OCI-LY3 (cell line): ENCODE data around the gene STX1A.

Source experiments
- H2AFZ ChIP-seq: fragments of 200-600, 300-600 bp; shearing (Covaris generic); 2 replicates; pipeline ENCODE4 v1.6.0; 2014; ENCODE audit warnings: antibody characterized with exemption, low read depth, low read length
- H3K27ac ChIP-seq: fragments of 200-600, 300-600 bp; sonication (generic); 2 replicates; pipeline ENCODE4 v1.5.1; 2014; ENCODE audit warnings: mild to moderate bottlenecking, low read length, moderate library complexity, mixed read lengths
- H3K27me3 ChIP-seq: fragments of 200-600, 300-600 bp; sonication (generic); 2 replicates; pipeline ENCODE4 v1.6.1; 2014; ENCODE audit warnings: low read depth, low read length, mixed read lengths
- H3K36me3 ChIP-seq: fragments of 200-600, 300-600 bp; sonication (generic); replicated peaks from 2 replicates; pipeline ENCODE3; 2014; ENCODE audit warnings: low read depth, low read length, mixed read lengths
- H3K4me1 ChIP-seq: fragments of 300-600, 200-600 bp; sonication (generic); 2 replicates; pipeline ENCODE4 v1.6.1; 2014; ENCODE audit warnings: low read length, mixed read lengths
- H3K4me2 ChIP-seq: fragments of 200-600, 300-600 bp; sonication (generic); 2 replicates; pipeline ENCODE4 v1.6.1; 2014; ENCODE audit warnings: low read length, mixed read lengths
- H3K4me3 ChIP-seq: fragments of 300-600, 200-600 bp; sonication (generic); 2 replicates; pipeline ENCODE4 v1.5.1; 2014; ENCODE audit warnings: antibody characterized with exemption, mild to moderate bottlenecking, low read length, moderate library complexity
- H3K79me2 ChIP-seq: fragments of 300-600, 200-600 bp; shearing (Covaris generic); 2 replicates; pipeline ENCODE4 v1.6.1; 2014; ENCODE audit warnings: mild to moderate bottlenecking, low read length, mixed read lengths
- H3K9ac ChIP-seq: fragments of 300-600, 200-600 bp; shearing (Covaris generic); 2 replicates; pipeline ENCODE4 v1.6.0; 2014; ENCODE audit warnings: mild to moderate bottlenecking, low read length, moderate library complexity
- H3K9me3 ChIP-seq: fragments of 200-600, 300-600 bp; shearing (Covaris generic); 2 replicates; pipeline ENCODE4 v1.6.1; 2014; ENCODE audit warnings: low read length, mixed read lengths; ENCODE audit not compliant: insufficient read depth
- H4K20me1 ChIP-seq: fragments of 200-600, 300-600 bp; sonication (generic); 2 replicates; pipeline ENCODE4 v1.6.1; 2016; ENCODE audit warnings: low read length, mixed read lengths; ENCODE audit not compliant: insufficient read depth
- EZH2phosphoT487 ChIP-seq: fragments of 200-600 bp; shearing (Covaris generic); IDR thresholded peaks from 2 replicates; pipeline ENCODE4 v1.6.1; 2018; ENCODE audit warnings: antibody characterized with exemption, mixed run types, low read depth
- TF ChIP-seq, protein P1 (sequence below): fragments of 200-600, 300-600 bp; sonication (generic); IDR thresholded peaks from 2 replicates; pipeline ENCODE4 v1.5.1; 2014; ENCODE audit warnings: antibody characterized with exemption, low read length, low read depth

STX1A gene

DNA sequence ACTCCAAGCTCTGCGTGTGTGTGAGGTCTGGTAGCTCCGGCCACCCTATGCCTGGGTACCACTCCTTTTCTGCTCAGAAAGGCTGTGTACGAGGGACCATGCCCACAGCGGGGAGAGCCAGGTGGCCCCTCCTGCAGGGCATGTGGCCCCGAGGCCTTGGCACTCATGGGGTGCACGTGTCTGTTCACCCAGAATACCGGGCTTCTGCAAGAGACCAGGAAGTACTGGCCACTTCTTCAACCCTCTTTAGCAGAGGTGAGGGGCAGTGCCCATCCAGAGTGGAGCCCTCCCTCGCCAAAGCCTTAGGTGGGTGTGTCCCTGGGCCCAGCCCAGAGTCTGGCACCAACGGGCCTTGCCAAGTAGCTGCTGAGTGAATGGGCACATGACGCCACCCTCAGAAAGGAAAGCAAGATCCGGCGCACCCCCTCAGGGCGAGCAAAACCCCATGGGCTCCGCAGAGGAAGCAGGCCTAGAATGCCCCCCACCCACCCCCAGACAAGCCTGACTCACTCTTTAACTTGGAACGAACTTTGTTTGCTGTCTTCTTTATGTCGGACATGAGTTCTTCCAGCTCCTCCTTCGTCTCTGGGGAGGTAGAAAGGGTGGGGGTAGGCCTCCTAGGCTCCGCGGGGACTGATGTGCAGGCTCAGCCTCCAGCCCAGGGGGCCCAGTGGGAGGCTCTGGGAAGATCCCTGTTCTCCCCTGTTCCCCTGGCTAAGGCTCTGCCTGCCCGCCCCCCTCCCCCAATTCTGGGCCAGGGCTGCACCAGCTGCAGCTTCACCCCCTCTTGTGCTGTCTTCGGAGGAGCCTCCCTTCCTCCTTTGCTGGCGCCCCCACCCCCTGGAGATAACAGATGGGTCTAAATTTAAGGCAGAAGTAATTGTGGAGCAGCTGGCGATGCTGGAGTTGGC, 14.6 kb downstream of the STX1A start:
- H3K4me1 ChIP-seq = no peaks in the 10 kb centered on the region
- H3K36me3 ChIP-seq = peaks cover 10% of the 10 kb centered on the region
- H3K79me2 ChIP-seq = no peaks in the 10 kb centered on the region
- no peaks in the 10 kb centered on the region for H3K27me3 ChIP-seq
- H4K20me1 ChIP-seq = no peaks in the 10 kb centered on the region
- TF ChIP-seq, protein P1, sequence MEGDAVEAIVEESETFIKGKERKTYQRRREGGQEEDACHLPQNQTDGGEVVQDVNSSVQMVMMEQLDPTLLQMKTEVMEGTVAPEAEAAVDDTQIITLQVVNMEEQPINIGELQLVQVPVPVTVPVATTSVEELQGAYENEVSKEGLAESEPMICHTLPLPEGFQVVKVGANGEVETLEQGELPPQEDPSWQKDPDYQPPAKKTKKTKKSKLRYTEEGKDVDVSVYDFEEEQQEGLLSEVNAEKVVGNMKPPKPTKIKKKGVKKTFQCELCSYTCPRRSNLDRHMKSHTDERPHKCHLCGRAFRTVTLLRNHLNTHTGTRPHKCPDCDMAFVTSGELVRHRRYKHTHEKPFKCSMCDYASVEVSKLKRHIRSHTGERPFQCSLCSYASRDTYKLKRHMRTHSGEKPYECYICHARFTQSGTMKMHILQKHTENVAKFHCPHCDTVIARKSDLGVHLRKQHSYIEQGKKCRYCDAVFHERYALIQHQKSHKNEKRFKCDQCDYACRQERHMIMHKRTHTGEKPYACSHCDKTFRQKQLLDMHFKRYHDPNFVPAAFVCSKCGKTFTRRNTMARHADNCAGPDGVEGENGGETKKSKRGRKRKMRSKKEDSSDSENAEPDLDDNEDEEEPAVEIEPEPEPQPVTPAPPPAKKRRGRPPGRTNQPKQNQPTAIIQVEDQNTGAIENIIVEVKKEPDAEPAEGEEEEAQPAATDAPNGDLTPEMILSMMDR = no peak
- TF ChIP-seq EZH2phosphoT487 = no peak
- H3K9me3 ChIP-seq = no peaks in the 10 kb centered on the region
- no peak overlapping the region for H2AFZ ChIP-seq
- no peak overlapping the region for H3K27ac ChIP-seq
- H3K4me3 ChIP-seq = no peak overlapping the region
- no peak overlapping the region for H3K4me2 ChIP-seq
- H3K9ac ChIP-seq = no peak overlapping the region

DNA sequence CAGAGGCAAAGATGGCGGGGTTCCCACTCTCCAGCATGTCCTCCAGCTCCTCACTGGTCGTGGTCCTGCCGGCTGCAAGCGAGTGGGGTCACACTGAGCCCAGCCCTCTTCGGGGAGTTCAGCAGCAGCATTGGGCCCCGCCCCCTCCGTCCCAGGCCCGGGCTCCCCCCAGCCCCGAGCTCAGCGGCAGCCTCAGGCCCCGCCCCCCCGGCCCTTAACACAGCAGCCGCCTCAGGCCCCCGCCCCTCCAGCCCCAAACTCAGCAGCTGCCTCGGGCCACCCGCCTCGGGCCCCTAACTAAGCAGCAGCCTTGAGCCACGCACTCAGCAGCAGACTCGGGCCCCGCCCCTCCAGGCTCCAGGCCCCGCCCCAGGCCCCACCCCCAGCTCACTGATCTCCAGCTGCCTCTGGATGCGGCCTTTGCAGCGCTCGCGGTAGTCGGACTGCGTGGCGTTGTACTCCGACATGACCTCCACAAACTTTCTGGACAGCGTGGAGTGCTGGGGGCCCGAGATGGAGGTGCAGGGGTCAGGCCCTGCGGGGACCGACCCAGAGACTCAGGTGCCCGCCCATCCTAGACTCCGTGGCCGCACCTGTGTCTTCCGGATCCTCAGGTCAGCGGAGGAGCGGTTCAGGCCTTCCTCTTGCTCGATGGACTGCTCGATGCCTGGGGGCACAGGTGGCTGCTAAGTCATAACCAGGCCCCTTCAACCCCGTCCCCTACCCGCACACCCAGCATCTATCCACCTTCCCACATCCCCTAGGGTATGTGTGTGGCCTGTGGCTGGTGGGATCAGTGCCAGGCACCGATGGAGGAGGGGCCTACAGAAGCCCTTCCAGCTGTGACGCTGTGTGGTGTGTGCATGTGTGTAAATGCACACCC, 15.5 kb downstream of the STX1A start:
- Histone ChIP-seq H3K4me1 (no peaks in the 10 kb centered on the region), H4K20me1 (no peaks in the 10 kb centered on the region), H3K9ac (no peak overlapping the region), H3K9me3 (no peaks in the 10 kb centered on the region), H3K27ac (no peak overlapping the region), H3K27me3 (no peaks in the 10 kb centered on the region), H3K4me2 (no peak overlapping the region), H3K4me3 (no peak overlapping the region), H2AFZ (no peak overlapping the region), H3K36me3 (peaks cover 10% of the 10 kb centered on the region), H3K79me2 (no peaks in the 10 kb centered on the region)
- no peak for TF ChIP-seq EZH2phosphoT487
- TF ChIP-seq, protein P1 = no peak

DNA sequence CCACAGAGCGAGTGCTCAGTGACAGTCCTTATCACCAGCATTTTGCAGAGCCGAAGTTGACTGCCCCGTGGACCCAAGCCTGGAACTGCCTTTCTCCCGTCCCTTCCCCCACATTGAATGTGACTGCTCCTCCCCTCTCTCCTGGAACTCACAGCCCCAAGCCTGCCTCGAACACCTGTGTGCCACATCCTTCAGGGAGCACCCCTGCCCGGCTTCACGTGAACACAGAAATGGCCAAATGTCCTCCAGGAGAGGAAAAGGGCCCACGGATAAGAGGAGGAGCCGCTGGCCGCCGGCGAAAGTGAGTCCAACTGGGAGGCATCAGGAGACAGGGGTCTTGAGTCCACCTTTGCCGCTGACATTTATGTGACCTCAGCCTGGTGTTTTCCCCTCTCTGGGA, 16.2 kb downstream of the STX1A start:
- Histone ChIP-seq H3K36me3 (peaks cover 18% of the 10 kb centered on the region), H3K79me2 (no peaks in the 10 kb centered on the region), H2AFZ (no peak overlapping the region), H3K4me1 (no peaks in the 10 kb centered on the region), H3K4me3 (no peak overlapping the region), H3K4me2 (no peak overlapping the region), H3K9ac (no peak overlapping the region), H3K27ac (no peak overlapping the region), H3K27me3 (no peaks in the 10 kb centered on the region), H4K20me1 (no peaks in the 10 kb centered on the region), H3K9me3 (no peaks in the 10 kb centered on the region)
- TF ChIP-seq EZH2phosphoT487 = no peak
- TF ChIP-seq, protein P1 = no peak

DNA sequence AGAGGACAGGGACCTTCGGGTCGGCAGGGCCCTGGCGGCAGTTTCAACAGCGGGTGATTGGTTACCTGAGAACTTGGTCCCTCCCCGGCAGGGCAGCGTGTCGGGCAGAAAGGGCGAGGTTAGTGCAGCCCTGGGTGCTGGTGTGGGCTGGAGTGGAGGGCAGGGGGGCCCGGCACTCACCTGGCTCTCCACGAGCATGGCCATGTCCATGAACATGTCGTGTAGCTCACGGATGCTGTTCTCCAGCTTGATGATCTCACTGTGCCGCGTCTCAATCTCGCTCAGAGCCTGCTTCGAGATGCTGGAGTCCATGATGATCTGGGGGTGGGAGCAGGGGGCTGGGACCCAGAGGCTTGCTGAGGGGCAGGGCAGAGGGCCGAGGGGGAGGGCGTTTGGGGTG, 16.8 kb downstream of the STX1A start:
- H3K9me3 ChIP-seq = no peaks in the 10 kb centered on the region
- no peak overlapping the region for H3K9ac ChIP-seq
- H4K20me1 ChIP-seq = no peaks in the 10 kb centered on the region
- no peak overlapping the region for H3K4me2 ChIP-seq
- no peaks in the 10 kb centered on the region for H3K27me3 ChIP-seq
- no peaks in the 10 kb centered on the region for H3K79me2 ChIP-seq
- no peak overlapping the region for H3K4me3 ChIP-seq
- H3K4me1 ChIP-seq = no peaks in the 10 kb centered on the region
- TF ChIP-seq, protein P1 = no peak
- no peak for TF ChIP-seq EZH2phosphoT487
- no peak overlapping the region for H3K27ac ChIP-seq
- no peak overlapping the region for H2AFZ ChIP-seq
- H3K36me3 ChIP-seq = peaks cover 19% of the 10 kb centered on the region
